ENCODE measurements around the gene PTCH2.
A peak's percentile ranks its signal among the peaks of the same experiment; 100 is the strongest.
"Not testable (repeated sequence)": the region's sequence is repeated elsewhere in the genome, so short reads cannot be mapped to it uniquely, and the experiment has no call there.

PTCH2 gene

GRCh38 chr1:44817771-44818495, 25.1 kb downstream of the PTCH2 start:
- DNase-seq = no peak

GRCh38 chr1:44817307-44817706, 25.7 kb downstream of the PTCH2 start:
- DNase-seq = no peak

- not testable (repeated sequence) for DNase-seq
Measured at GRCh38 chr1:44815926-44816325, 27.1 kb downstream of the PTCH2 start.

GRCh38 chr1:44812822-44813543, 30.1 kb downstream of the PTCH2 start:
- DNase-seq = no peak

GRCh38 chr1:44811234-44811633, 31.8 kb downstream of the PTCH2 start:
- DNase-seq = no peak

GRCh38 chr1:44810762-44811105, 32.3 kb downstream of the PTCH2 start:
- not testable (repeated sequence) for DNase-seq

- peak; percentile 75 for DNase-seq
Measured at GRCh38 chr1:44810101-44810761, 32.8 kb downstream of the PTCH2 start.

- peak; percentile 30 for DNase-seq
Measured at GRCh38 chr1:44808938-44809917, 33.8 kb downstream of the PTCH2 start.

GRCh38 chr1:44808063-44808937, 34.8 kb downstream of the PTCH2 start, which contains the start of gene BTBD19:
BTBD19 (plus strand) TSS chr1:44808523; CDS start chr1:44808821, 298 bp downstream.
- peak; percentile 74 for DNase-seq

- peak; percentile 99 for DNase-seq
Measured at GRCh38 chr1:44807364-44808062, 35.5 kb downstream of the PTCH2 start.

GRCh38 chr1:44806704-44807363, 36.2 kb downstream of the PTCH2 start, which contains the start of gene DYNLT4:
DYNLT4 (minus strand) TSS chr1:44807351; CDS start chr1:44806668, 683 bp downstream.
- DNase-seq = no peak

GRCh38 chr1:44806025-44806703, 36.9 kb downstream of the PTCH2 start:
- DNase-seq = no peak

- no peak for DNase-seq
Measured at GRCh38 chr1:44805311-44806024, 37.6 kb downstream of the PTCH2 start.

GRCh38 chr1:44803312-44804095, 39.5 kb downstream of the PTCH2 start:
- DNase-seq = no peak

- no peak for DNase-seq
Measured at GRCh38 chr1:44803062-44803311, 40.1 kb downstream of the PTCH2 start.

- DNase-seq = no peak
Measured at GRCh38 chr1:44802306-44803061, 40.6 kb downstream of the PTCH2 start.

- peak; percentile 38 for DNase-seq
Measured at GRCh38 chr1:44801491-44802305, 41.4 kb downstream of the PTCH2 start.

All from NCI-H226 (cell line).